IPS-18c (cell line): ENCODE measurements around the gene SPOPL.
A peak's percentile ranks its signal among the peaks of the same experiment; 100 is the strongest.

ENCODE experiments used
- H3K4me3 ChIP-seq: 2 replicates; pipeline ENCODE4 v1.7.0; 2013; ENCODE audit warnings: low read depth, mild to moderate bottlenecking, low read length, moderate library complexity; ENCODE audit not compliant: insufficient read depth
- H3K9me3 ChIP-seq: one replicate; pipeline ENCODE4 v1.6.1; 2013; ENCODE audit warnings: mild to moderate bottlenecking, low read length, moderate library complexity; ENCODE audit not compliant: control insufficient read depth, insufficient read depth

Gene SPOPL

GRCh38 chr2:138490673-138491494, 10.7 kb upstream of the SPOPL start:
- no peak overlapping the region for H3K4me3 ChIP-seq
- H3K9me3 ChIP-seq = no peaks in the 10 kb centered on the region

DNA sequence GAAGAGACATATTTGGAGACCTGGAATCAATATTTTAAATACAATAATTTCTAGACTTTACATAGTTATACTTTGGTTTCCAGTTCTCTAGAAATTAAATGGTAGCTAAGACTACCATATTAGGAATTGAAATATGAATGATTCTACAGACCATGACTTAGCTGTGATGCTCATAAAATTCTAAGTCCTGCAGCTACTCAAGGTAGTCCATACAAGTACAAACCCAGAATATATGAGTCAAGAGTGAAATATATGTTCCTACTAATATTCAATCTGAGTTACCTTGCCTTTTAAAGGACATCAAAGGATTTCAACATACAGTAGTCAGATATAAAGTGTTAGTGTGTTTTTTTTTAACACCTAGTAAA, 10.1 kb upstream of the SPOPL start:
- no peak overlapping the region for H3K4me3 ChIP-seq
- no peaks in the 10 kb centered on the region for H3K9me3 ChIP-seq

GRCh38 chr2:138492160-138492559, 9.4 kb upstream of the SPOPL start:
- no peaks in the 10 kb centered on the region for H3K9me3 ChIP-seq
- H3K4me3 ChIP-seq = no peak overlapping the region

GRCh38 chr2:138493334-138493733, 8.2 kb upstream of the SPOPL start:
- no peaks in the 10 kb centered on the region for H3K9me3 ChIP-seq

GRCh38 chr2:138494265-138494966, 7.2 kb upstream of the SPOPL start:
- no peak overlapping the region for H3K4me3 ChIP-seq
- H3K9me3 ChIP-seq = no peaks in the 10 kb centered on the region

More at GRCh38 chr2:138493334-138493733, 8.2 kb upstream of the SPOPL start:
- H3K4me3 ChIP-seq = no peak overlapping the region

GRCh38 chr2:138495384-138495783, 6.2 kb upstream of the SPOPL start:
- Histone ChIP-seq H3K9me3 (no peaks in the 10 kb centered on the region), H3K4me3 (no peak overlapping the region)

DNA sequence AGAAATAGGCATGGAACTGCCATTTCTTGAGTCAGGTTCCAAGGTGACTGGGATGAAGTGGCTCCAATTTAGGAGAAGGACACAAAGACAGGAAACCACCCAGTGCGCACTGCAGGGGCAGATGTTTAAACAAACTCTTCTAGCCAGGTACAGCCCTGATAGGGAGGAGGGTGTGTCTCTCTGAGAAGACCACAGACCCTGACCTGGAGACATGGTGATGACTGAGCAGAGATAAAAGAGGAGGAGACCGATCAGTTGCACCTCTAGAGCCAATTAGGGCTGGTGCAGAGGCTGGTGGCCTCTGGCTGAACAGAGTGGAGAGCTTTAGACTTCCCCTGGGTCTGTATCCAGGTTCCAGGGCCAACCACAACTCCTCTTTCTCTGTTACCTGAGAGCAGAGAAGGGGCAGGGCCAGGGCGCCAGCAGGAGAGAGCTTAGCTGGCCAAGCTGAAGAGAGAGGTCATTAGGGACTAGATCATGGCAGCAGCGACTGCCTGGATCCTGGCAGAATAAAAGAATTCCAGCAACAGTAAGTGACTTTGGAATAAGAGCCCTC, 5.4 kb upstream of the SPOPL start:
- Histone ChIP-seq H3K4me3 (no peak overlapping the region), H3K9me3 (no peaks in the 10 kb centered on the region)

GRCh38 chr2:138497294-138497693, 4.3 kb upstream of the SPOPL start:
- no peak overlapping the region for H3K4me3 ChIP-seq

GRCh38 chr2:138499684-138500083, 1.9 kb upstream of the SPOPL start:
- no peak overlapping the region for H3K4me3 ChIP-seq
- no peaks in the 10 kb centered on the region for H3K9me3 ChIP-seq

More at GRCh38 chr2:138497294-138497693, 4.3 kb upstream of the SPOPL start:
- H3K9me3 ChIP-seq = no peaks in the 10 kb centered on the region

GRCh38 chr2:138500592-138501424, 762 bp upstream of the SPOPL start:
- H3K4me3 ChIP-seq = peak overlapping the region; percentile 84

DNA sequence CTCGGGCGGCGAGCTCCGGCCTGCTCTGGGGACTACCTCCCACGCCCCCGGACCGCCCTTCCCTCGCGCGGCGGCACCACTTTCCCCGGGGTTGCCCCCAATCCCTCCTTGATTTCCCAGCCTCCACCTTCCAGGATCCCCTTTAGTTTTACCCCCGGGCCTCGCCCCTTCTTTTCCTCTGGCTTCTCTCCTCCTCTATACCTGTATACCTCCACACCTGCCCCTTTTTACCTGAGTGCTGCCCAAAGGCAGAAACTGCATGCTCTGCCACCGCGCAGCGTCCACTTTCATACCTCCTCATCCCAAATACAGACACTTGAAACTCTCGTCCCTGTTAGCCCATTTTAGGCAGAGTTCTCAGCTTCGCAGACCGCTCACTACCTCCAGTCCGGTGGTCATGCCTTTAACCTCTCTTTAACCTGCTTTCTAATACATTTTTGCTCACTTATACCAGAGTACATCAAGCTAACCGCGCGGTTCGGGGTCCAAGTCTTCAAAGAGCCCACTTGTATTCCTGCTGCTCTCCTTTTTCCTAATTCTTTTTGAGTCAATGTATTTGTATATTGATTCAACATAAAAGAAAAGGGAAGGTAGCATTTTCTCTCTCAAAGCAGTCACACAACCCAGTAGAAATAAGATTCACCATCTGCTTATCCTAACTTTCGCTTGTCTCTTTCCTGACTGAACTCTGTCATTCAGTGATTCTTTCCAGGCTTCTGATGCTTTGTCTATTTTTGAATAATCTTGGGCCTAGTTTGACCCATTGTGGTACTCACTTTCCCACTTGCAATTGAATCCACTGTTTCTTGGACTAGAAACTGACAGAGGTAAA, 901 bp downstream of the SPOPL start:
- H3K9me3 ChIP-seq = no peaks in the 10 kb centered on the region
- H3K4me3 ChIP-seq = peak overlapping the region; percentile 82

More at GRCh38 chr2:138500592-138501424, 762 bp upstream of the SPOPL start:
- no peaks in the 10 kb centered on the region for H3K9me3 ChIP-seq

DNA sequence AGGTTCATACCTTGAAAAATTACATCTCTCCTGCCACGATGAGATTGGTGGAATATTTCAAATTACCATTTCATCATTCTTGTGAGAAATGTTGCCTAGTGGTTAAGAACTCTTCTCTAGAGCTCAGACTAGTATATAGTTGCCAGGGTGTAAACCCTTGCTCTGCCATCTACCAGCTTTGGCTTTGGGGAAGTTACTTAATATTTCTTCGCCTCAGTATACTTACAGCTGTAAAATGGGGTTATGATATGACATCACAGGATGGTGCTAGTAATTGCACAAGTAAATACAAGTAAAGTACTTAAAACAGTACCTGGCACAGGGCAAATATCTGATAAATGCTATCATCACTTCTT, 1.5 kb downstream of the SPOPL start:
- peak overlapping the region; percentile 82 for H3K4me3 ChIP-seq

GRCh38 chr2:138503652-138504051, 2.1 kb downstream of the SPOPL start:
- H3K4me3 ChIP-seq = no peak overlapping the region

More for the DNA sequence above, 1.5 kb downstream of the SPOPL start:
- H3K9me3 ChIP-seq = no peaks in the 10 kb centered on the region

DNA sequence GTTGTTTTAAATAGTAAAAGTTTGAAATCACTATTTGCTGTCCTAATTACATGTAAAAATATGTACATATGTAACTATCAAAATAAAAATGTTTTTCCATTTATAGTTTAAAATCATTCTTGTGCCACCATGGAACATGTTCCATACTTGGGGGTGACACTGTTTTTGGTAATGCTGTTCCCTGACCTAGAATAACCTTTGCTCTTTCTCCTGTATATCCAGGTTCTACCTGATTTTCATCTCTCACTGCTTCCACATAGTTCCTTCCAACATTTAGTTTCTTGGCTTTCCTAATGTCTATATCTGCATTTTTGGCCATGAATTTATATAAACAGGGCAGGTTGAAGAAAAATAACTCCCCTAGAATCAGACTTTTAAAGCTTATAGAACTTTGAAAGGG, 2.5 kb downstream of the SPOPL start:
- H3K4me3 ChIP-seq = no peak overlapping the region

More at GRCh38 chr2:138503652-138504051, 2.1 kb downstream of the SPOPL start:
- no peaks in the 10 kb centered on the region for H3K9me3 ChIP-seq

GRCh38 chr2:138504546-138505235, 3.1 kb downstream of the SPOPL start:
- no peaks in the 10 kb centered on the region for H3K9me3 ChIP-seq

More for the DNA sequence above, 2.5 kb downstream of the SPOPL start:
- no peaks in the 10 kb centered on the region for H3K9me3 ChIP-seq

DNA sequence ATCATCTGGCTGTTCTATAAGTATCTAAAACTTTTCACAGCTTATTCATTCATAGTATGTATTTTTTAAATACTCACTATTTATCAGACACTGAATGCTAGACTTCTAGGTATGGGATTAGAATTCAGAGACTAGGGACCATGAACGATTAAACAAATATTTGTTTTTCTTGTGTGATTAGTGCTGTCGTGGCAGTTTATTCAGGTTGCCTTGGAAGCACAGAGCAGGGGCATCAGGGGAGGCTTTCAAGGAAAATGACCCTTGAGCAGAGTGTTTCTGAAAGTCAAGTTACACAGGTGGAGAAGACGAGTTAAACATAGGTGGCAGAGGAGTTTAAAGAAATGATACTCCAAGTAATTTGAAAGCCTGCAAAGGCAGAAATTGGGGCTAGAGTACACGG, 5.7 kb downstream of the SPOPL start:
- H3K4me3 ChIP-seq = no peak overlapping the region
- no peaks in the 10 kb centered on the region for H3K9me3 ChIP-seq

More at GRCh38 chr2:138504546-138505235, 3.1 kb downstream of the SPOPL start:
- H3K4me3 ChIP-seq = no peak overlapping the region
